CD4-positive, alpha-beta T cell treated with Interferon alpha-2 for 1 hour (primary cell): ENCODE measurements around the gene CASKIN1.
"Not testable (repeated sequence)": the region's sequence is repeated elsewhere in the genome, so short reads cannot be mapped to it uniquely, and the experiment has no call there.

Source experiments
- DNase-seq, 2 donors: peaks; one replicate each; pipeline ENCODE4 v3.0.0-alpha.2; 2020 to 2022

The CASKIN1 gene

DNA sequence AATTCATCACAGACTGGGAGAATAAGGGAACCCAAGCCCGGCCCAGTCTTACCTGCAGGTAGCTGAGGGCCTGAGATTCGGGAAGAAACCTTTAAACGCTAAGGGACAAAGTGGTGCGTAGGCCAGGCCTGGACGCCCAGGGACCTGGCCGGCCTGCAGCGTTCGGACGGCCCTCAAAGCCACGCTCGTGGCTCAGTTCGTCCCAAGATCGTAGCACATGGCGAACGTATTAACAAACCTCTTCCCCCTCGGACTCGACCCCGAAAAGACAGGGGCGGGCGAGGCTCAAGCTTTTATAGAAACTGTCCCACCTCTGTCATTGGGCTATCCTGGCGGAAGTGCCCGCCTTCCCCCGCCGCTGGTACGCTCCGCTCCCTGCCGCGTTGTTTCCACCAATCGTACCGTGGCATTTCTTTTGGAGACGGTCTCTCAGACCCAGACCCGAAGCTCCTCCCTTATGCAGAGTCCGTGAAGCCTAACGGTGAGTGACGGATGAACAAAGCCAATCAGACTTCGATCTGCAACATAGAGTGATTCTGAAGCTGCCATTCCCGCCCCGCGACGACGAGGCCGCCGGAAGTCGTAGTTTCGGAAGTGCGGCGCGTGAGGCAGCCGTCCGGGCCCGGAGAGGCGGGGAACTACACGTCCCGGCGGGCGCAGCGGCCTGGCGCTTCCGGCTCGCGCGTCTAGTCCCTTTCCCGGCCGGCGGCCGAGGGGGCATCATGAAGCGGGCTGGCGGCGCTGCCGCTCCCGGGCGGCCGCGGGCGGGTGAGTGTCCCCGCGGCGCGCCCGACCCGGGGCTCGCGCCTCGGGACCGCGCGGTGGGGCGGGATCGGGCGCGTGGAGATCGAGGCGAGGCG is 41.1 kb downstream of the CASKIN1 start, which contains the start of gene TRAF7:
Gene TRAF7, plus strand, starts transcription at position 692 of the 860 bp plus-strand sequence. CDS start 8,139 bp downstream, outside the sequence.
- DNase-seq, result peak; percentile 99 to 100

DNA sequence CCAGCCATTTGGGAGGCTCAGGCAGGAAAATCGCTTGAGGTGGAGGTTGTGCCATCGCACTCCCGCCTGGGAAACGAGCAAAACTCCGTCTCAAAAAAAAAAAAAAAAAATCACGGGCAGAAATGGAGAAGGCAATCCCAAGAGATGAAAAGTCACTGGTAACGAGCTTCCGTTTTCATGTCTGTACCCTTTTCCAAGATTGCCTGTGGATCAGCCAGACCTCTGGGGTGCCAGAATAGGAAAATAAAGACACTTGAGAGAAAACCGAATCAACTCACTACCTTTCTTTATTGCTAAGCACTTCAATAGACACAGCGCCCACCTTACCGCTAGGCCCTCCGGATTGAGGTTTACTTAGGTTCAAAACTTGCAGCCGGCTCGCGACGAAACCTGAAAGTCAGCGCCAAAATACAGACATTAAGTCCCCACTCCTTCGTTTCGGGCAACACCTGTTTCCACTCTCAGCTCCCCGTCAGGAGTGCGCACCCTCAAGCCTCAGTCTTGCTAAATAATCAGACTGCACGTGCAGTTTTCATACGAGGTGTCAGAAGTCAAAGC is 41.8 kb downstream of the CASKIN1 start:
- DNase-seq, result no peak

DNA sequence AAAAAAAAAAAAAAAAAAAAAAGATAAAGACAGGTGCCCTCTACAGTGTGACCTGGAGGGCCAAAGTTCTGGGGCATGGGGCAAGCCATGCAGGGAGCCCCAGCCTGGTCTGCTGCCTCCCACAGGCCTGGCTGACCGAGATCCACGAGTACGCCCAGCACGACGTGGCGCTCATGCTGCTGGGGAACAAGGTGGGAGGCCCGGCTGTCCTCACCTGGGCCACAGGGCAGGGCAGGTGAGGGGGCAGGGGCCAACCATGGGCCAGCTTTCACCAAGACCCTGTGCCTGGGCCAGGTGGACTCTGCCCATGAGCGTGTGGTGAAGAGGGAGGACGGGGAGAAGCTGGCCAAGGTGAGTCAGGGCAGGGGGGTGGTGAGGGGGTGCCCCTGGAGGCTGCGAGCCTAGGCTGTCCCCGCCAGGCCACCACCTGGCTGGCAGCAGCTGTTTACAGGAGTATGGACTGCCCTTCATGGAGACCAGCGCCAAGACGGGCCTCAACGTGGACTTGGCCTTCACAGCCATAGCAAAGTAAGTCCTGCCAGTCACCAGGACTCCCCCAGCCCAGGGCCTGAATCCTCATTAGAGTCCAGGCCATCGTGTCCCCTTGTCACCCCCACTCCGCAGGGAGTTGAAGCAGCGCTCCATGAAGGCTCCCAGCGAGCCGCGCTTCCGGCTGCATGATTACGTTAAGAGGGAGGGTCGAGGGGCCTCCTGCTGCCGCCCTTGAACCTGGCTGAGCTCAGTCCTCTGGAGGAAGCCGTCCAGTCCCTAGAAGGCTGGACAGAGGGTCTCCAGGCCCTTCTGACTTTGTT is 43.5 kb downstream of the CASKIN1 start:
- DNase-seq, result no peak

DNA sequence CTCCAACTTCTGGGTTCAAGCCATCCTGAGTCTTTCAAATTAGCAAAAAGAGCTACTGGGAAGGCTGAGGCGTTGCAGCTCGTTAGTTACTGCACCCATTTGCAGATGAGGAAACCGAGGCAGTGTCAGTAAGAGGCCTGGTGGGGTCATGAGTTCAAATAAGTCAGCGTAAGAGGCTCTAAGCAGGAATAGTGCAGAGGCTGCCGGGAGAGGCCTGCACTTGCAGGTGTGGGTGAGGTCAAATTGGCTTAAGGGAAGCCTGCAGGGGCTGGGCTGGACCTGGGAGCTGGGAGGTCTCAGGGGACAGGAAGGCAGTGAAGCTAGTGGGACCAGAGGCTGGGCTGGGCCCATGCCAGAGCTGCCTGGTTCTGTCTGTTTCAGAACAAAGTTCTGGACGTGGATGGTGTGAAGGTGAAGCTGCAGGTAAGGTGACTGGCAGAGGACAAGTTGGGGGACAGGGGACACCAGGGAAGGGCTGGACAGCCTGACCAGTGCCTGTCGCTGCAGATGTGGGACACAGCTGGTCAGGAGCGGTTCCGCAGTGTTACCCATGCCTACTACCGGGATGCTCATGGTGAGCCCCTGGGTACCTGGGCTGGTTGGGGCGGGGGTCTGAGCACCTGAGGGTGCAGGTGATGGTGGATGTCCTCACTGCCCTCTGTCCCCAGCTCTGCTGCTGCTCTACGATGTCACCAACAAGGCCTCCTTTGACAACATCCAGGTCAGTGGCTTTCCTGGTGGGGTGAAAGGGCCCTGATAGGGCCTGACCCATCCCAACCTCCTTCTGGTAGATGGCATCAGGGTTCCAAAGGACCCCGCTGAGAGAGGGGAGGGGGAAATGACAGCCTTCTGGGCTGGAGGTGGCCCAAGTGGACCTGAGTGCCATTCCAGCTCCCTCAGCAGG is 45.0 kb downstream of the CASKIN1 start:
- DNase-seq, result no peak

DNA sequence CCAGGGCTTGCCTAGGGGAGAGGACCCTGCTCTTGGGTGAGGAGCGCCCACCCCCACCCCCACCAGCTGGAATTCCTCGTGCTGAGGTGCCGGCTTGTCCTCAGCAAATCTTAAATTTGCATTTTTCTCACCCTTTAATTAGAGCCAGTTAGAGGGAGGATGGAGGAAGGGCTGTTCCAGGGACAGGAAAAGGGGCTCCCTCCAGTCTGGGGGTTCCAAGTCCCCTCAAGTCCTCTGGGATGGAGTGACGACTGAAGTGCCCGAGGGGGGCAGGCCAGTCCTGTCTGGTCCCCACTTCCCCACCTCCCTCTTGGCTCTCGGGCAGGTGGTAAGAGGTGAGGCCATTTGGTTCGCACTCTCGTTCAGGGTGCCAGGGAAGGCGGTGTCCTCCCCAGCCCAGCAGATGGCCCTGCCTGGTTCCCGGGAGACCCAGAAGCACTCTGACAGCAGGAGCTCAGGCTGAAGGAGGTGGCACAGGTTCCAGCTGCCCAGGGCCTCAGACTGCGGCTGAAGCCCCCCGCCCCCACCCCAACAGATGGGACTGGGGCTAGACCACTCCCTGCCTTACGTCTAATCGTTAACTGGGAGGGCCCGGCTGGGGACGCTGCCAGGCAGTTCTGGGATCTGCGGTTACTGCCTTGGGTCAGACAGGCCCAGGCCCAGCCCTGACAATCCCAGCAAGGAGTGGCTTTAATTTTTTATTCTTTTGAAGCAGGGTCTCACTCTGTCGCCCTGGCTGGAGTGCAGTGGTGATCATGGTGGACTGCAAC is 45.8 kb downstream of the CASKIN1 start:
- no peak for DNase-seq

DNA sequence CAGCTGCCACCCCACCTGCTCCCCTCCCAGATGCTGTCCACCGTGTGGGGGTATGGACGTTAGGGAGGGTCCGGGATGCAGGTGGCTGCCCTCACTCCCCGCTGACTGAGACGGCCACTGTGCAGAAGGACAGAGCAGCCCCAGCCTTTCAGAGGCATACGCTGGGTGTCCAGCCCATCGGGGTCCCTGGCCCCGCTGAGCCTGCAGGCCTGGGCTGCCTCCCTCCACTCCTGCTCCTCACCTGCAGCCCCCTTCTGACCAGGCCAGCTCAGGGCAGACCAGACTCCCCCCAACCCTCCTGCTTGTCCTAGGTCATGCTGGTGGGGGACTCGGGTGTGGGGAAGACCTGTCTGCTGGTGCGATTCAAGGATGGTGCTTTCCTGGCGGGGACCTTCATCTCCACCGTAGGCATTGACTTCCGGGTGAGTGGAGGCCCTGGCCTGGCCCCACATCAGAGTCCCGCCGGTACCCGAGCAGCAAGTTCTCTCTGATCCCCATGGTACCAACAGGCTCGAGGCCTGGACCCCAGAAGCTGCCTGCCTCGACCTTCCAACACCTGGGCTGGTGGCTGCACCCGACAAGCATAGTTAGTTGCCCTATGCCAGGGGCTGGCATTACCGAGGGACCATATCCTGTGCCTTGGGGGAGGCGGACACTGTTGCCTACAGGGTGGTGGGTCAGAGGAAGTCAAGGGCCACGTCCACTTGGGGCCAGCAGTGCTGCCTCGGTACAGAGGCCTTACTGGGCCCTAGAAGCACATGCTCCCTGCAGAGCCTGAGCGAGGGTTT is 46.6 kb downstream of the CASKIN1 start:
- DNase-seq, result no peak

DNA sequence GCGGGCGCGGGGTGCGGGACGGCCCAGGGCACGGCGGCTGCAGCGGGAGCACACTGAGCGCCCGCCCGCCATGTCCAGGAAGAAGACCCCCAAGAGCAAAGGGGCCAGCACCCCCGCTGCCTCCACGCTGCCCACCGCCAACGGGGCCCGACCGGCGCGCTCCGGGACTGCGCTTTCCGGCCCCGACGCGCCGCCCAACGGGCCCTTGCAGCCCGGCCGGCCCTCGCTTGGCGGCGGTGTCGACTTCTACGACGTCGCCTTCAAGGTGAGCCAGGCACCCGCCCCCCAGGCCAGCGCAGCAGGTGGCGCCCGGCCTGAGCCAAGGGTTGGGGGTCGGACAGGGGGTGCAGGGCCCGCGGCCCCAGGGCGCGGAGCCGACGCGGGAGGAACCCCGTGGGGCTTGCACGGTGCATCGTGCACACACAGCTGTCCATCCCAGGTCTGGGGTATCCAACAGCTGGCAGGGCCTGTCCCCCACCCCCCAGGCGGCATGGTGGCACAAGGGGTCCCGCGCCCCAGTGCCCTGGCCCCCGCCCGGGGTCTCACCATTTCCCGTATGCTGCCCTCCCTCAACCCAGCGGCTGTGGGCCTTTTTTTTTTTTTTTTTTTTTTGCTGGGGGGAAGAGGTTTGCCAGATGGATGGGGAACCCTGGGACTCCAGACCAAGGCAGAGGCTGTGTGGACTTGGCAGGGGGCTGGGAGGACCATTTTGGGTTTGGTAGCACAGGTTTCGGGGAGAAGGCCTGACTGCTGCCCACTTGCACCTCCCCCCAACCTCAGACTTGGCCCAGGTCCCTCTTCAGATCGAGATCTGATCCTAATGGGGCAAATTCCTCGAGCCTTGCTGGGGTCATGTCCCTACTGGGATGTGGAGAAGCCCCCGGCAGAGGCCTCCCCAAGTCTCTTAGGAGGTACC is 47.4 kb downstream of the CASKIN1 start:
- DNase-seq, result no peak

DNA sequence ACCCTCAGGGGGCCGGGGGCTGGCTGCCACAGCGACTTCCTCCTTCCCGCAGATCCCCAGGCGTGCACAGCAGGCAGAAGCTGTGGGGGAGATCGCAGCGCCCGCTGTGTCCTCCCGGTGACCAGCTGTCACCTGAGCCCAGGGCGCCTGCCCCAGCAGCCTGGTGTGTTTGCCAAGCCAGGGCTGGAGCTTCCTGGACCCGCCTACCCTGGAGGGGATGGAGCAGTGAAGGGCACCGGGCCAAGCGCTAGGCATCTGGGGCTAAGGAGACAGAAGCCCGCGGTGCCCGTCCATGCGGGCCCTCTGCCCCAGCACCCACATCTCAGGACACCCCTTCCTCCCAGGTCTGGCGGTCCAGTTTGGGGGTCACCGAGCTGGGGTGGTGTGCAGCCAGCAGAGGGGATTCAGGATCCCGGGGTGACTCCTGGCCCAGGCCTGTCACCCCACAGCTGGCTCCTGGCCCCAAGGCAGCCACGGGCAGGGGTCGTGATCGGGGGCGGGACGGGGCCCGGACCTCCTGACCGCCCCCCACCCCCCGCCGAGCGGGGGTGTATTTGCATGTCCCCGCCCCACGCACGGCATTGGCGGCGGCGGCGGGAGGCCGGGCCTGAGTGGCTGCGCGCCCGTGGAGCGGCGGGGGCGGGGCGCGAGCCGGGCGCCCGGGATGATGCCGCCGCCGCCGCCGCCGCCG is 48.3 kb downstream of the CASKIN1 start, which contains the start of gene RAB26:
Gene RAB26, plus strand, starts transcription at position 645 of the 691 bp plus-strand sequence. CDS start 159 bp downstream, outside the sequence.
- DNase-seq, result peak; percentile 42 to 65

DNA sequence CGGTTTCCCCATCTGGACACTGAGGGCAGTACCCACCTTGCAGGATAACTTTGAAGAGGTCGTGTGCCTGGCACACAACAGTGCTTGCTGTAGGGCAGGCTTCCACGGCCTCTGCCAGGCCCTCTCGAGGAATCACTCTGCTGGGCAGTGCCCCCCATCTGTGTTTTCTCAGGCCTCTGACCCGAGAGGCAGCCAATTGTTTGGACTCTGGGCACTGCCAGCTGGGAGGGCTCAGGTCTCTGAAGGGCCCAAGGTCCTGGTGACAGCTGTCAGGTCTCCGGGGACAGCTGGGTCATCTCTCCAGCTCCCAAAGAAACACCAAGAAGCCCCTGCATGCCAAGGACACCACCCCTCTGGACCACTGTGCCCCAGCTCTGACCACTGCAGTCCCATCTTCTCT is 49.0 kb downstream of the CASKIN1 start:
- DNase-seq, result no peak

DNA sequence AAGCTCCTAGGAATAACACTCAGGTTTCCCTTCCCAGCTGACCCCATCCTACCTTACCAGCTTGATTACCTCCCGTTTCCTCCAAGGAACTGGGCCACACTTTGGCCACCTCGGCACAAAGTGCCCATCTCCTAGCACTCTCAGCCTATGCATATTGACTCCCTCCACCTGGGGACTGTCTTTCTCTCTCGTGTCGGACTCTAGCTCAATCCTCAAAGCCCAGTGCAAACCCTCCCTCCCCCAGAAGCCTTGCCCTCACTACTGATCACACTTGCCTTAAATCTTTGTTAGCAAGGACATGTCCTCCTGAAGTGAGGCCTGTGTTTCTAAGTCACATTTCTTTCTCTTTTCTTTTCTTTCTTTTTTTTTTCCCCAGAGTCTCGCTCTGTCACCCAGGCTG is 50.6 kb downstream of the CASKIN1 start:
- no peak for DNase-seq

DNA sequence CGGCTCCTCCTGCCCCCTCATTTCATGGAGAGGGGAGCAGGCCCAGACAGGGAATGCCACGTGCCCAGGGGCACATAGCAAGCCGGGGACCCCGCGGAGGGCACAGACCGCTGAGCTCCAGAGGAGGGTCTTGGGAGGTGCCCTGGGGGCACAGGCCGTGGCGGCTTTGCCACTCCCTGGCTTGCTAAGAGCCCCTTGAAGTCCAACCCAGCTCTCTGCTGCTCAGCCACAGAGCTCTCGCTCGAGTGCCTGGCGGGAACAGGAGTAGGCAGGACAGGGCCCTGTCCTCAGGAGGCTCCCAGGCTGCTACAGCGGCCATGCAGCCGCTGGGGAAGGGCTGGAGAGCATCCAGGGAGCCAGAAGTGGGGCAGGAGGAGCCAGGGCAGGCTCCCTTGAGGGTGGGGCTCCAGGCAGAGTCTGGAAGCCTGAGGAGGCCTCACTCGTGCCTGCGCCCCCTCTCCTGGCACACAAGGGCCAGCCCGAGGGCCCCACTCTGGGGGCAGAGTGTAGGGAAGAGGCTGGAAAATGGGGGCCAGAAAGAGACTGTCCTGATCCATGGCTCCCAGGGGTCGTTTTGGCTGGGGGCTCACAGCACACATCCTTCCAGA is 52.4 kb downstream of the CASKIN1 start:
- DNase-seq, result no peak

DNA sequence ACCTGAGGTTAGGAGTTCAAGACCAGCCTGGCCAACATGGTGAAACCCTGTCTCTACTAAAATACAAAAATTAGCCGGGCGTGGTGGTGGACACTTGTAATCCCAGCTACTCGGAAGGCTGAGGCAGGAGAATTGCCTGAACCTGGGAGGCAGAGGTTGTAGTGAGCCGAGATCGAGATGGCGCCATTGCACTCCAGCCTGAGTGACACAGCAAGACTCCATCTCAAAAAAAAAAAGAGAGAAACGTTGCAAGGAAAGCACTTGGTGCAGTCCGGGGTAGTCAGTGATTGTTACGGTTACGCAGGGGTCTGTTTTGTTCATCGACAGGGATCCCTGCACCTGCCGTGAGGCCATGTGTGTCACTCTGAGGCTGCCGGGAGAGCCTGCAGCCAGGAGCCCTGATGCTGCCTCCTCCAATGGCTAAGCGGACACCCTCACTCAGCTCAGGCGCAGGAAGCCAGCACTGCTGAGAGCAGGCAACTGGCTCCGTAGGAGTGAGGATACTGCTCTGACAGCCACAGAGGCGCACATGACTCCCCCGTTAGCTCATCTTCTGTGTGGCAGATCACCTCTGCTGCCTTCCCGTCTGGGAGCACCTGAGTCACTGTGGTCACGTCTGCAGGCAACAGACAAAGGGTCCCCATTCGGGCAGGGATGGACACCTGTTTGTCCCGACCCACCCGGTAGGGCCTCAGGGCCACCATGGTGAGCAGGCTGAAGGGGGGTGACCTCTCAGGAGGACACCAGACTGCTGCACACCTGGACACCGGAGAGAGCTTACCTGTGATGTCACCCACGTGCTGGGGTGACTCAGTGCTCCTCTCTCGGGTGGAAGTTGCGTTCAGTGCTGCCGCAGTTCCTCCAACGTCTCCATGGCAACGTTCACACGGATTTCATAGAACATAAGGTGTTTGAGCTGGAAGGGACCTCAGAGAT is 53.2 kb downstream of the CASKIN1 start:
- DNase-seq, result no peak

DNA sequence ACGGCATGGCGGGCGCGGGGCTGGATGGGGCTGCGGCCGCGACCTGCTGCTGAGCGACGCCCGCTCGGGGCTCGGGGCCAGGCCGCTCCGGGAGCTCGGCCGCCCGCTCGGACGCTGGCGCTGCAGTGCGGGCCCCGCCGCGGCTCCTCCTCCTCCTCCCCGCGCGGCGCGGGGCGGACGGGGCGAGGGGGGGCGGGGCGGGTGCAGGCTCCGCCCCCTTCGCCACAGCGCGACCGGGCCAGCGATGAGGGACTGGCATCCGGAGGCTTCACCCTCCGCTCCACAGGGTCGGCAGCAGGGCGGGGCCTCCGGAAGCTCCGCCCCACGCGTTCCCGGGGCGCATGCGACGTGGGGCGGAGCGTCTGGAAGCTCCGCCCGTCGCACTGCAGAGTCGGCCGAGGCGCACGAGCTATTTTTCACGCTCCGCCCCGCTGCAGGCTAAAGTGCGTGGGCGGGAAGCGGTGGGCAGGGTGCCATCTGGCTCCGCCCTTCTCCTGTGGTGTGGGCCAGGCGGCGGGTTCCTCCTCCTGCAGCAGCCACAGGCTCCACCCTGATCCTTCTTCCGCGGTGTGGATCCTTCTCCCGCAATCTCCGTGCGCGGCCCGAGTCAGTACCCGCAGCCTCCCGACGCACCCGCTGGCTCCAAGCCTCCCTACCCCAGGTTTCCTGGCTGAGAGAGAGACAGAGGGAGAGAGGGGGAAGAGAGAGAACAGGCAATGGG is 60.5 kb downstream of the CASKIN1 start, which contains the start of gene PKD1:
Gene PKD1, minus strand, starts transcription at position 129 of the 721 bp plus-strand sequence. CDS start 209 bp downstream, outside the sequence.
- peak; percentile 99 for DNase-seq

DNA sequence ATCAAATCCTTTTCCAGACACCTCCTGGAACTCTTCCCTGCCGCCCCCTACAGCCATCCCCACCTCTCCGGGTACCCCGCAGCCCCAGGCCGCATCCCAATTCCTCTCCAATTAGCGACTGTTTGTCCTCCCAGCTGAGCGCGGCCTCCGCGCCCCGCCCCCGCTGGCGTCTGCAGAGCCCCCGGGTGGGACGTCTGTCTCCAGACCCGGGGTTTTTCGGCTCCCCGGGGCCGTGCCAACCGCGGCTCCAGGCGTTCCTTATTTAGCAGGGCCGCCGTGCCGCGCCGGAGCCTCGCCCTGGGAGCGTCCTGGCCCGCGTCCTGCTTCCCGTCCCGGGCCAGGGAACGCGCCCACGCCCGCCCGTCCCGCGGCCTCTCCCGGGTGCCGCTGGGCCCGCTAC is 61.3 kb downstream of the CASKIN1 start:
- DNase-seq, result not testable (repeated sequence)

DNA sequence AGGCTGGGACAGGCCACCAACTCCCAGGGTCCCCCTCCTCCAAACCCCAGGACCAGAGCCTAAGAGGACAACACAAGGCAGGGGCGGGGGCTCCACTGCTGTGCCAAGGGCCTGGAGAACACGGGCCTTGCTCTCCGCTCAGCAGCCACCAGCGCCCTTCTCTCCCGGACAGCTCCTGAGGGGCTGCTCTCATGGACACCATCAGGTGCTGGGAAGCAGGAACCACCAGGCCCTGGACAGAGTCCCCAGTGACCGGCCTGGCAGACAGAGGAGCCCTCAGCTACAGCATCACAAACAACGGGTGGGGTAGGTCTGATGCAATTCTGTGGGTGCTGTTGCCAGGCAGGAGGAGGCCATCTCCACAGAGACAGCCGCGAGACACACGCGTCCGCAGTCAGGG is 62.6 kb downstream of the CASKIN1 start:
- DNase-seq, result not testable (repeated sequence)

DNA sequence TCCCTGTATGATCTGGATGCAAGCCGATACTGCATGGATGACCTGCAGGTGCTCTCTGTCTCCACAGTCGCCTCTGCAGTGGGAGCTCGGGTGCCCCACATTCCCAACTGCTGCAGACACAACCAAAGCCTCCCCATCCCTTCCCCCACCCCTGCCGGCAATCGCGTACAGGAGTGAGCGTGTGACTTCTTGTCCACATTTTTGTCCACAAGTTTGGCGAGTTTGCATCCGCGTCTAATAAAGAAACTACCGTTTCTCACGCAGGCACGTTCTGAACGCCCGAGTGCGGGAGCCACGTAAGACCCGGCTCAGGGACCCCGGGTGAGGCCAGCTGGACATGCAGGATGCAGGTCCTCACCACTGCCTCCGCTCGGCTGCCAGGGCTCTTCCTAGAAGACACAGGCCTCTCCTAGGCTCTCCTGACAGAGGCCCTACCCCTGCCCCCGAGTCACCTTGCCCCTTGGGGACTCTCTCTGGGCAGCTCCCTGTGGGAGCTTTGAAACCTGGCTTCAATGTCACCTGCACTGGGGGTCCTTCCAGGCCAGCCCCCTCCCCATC is 66.4 kb downstream of the CASKIN1 start:
- DNase-seq, result not testable (repeated sequence)
